IMR-90 (cell line): ENCODE data around the gene FKBP10. TPM values are rescaled to one million over a fixed set of nuclear protein-coding genes. Genes with fewer than 3 reads are reported as not detected.

Source experiments
- ATAC-seq: fragments of 200-7000 bp; cut with Tn5 transposase; 2 replicates; pipeline ENCODE4 v1.9.1; 2020; ENCODE audit warnings: low read depth, mild to moderate bottlenecking, moderate library complexity
- BruUV-seq: library from RNA; stranded (reverse); fragments of 400-500 nt; replicated peaks from 2 replicates; lab custom pipeline; 2021; lab: Mats Ljungman, UMichigan
- CTCF ChIA-PET: fragments of 300-600 bp; formaldehyde crosslinking; extraction: SDS; loops from one replicate; lab custom pipeline; 2021; ENCODE audit warnings: antibody characterized with exemption; lab: Yijun Ruan, JAX
- POLR2A ChIA-PET: fragments of 300-600 bp; sonication (Branson Sonifier 250); formaldehyde crosslinking; loops from one replicate; lab custom pipeline; 2022; ENCODE audit warnings: antibody characterized with exemption; ENCODE audit not compliant: unreplicated experiment; lab: Charles Lee
- DNase-seq: peaks from one replicate; pipeline ENCODE4 v3.0.0; 2013
- H2AFZ ChIP-seq: replicated peaks from 2 replicates; pipeline ENCODE3; 2013; ENCODE audit warnings: low read length, mild to moderate bottlenecking; ENCODE audit not compliant: poor library complexity
- H2AK5ac ChIP-seq: 2 replicates; pipeline ENCODE4 v1.6.1; 2013; ENCODE audit warnings: low read depth, low read length, inconsistent platforms
- H2AK9ac ChIP-seq: replicated peaks from 2 replicates; pipeline ENCODE3; 2013; ENCODE audit warnings: mild to moderate bottlenecking, low read depth, low read length, moderate library complexity; ENCODE audit not compliant: poor library complexity
- H2BK120ac ChIP-seq: 2 replicates; pipeline ENCODE4 v1.6.1; 2013; ENCODE audit warnings: low read depth, low read length, inconsistent platforms
- H2BK15ac ChIP-seq: 3 replicates; pipeline ENCODE4 v1.6.1; 2013; ENCODE audit warnings: low read depth, low read length, inconsistent platforms
- H2BK20ac ChIP-seq: 2 replicates; pipeline ENCODE4 v1.6.1; 2013; ENCODE audit warnings: low read depth, mild to moderate bottlenecking, inconsistent platforms, low read length, moderate library complexity
- H2BK5ac ChIP-seq: 2 replicates; pipeline ENCODE4 v1.6.1; 2013; ENCODE audit warnings: mild to moderate bottlenecking, low read depth, low read length, inconsistent platforms; ENCODE audit not compliant: poor library complexity, severe bottlenecking
- H3K14ac ChIP-seq: replicated peaks from 2 replicates; pipeline ENCODE4 v1.6.1; 2013; ENCODE audit warnings: low read depth, low read length, inconsistent platforms
- H3K18ac ChIP-seq: 2 replicates; pipeline ENCODE4 v1.6.1; 2013; ENCODE audit warnings: low read depth, low read length, control low read depth
- H3K23ac ChIP-seq: 2 replicates; pipeline ENCODE4 v1.6.1; 2013; ENCODE audit warnings: low read depth, low read length, inconsistent platforms
- H3K27ac ChIP-seq: 2 replicates; pipeline ENCODE4 v1.5.1; 2013; ENCODE audit warnings: mild to moderate bottlenecking, control low read depth, low read length; ENCODE audit not compliant: insufficient read depth
- H3K27me3 ChIP-seq: 2 replicates; pipeline ENCODE4 v1.6.1; 2013; ENCODE audit warnings: low read length; ENCODE audit not compliant: control insufficient read depth, insufficient read depth
- H3K36me3 ChIP-seq: 2 replicates; pipeline ENCODE4 v1.6.1; 2013; ENCODE audit warnings: low read length, mixed read lengths; ENCODE audit not compliant: control insufficient read depth, insufficient read depth
- H3K4ac ChIP-seq: 2 replicates; pipeline ENCODE4 v1.6.1; 2013; ENCODE audit warnings: low read depth, low read length, inconsistent platforms
- H3K4me1 ChIP-seq: 2 replicates; pipeline ENCODE4 v1.6.1; 2013; ENCODE audit warnings: low read length, mixed read lengths; ENCODE audit not compliant: control insufficient read depth, insufficient read depth
- H3K4me2 ChIP-seq: 2 replicates; pipeline ENCODE4 v1.6.1; 2013; ENCODE audit warnings: low read depth, mild to moderate bottlenecking, control low read depth, low read length, moderate library complexity
- H3K4me3 ChIP-seq: 2 replicates; pipeline ENCODE4 v1.5.1; 2013; ENCODE audit warnings: low read depth, mild to moderate bottlenecking, control low read depth, low read length, moderate library complexity; ENCODE audit not compliant: insufficient read depth
- H3K56ac ChIP-seq: 2 replicates; pipeline ENCODE4 v1.6.1; 2013; ENCODE audit warnings: low read length, inconsistent platforms; ENCODE audit not compliant: insufficient read depth; ENCODE audit errors: extremely low read depth
- H3K79me1 ChIP-seq, 2 experiments: 2 replicates each; pipeline ENCODE4 v1.6.1; 2013; ENCODE audit warnings: low read length in 2 of 2, inconsistent platforms in 1 of 2, low read depth in 1 of 2
- H3K9ac ChIP-seq: 2 replicates; pipeline ENCODE4 v1.6.1; 2013; ENCODE audit warnings: low read depth, low read length, control low read depth
- H3K9me1 ChIP-seq: 2 replicates; pipeline ENCODE4 v1.6.1; 2013; ENCODE audit warnings: low read length, inconsistent platforms; ENCODE audit not compliant: insufficient read depth
- H3K9me3 ChIP-seq: 2 replicates; pipeline ENCODE4 v1.6.1; 2013; ENCODE audit warnings: low read length; ENCODE audit not compliant: control insufficient read depth, insufficient read depth
- H4K20me1 ChIP-seq: 2 replicates; pipeline ENCODE4 v1.6.1; 2013; ENCODE audit warnings: low read length, inconsistent platforms; ENCODE audit not compliant: insufficient read depth
- H4K5ac ChIP-seq: 2 replicates; pipeline ENCODE4 v1.6.1; 2013; ENCODE audit warnings: mild to moderate bottlenecking, low read depth, low read length, control low read depth
- H4K8ac ChIP-seq, 2 experiments: 2 replicates each; pipeline ENCODE4 v1.6.1; 2013; ENCODE audit warnings: low read depth in 2 of 2, low read length in 2 of 2, control low read depth in 1 of 2, inconsistent platforms in 1 of 2
- H4K91ac ChIP-seq: 2 replicates; pipeline ENCODE4 v1.6.1; 2013; ENCODE audit warnings: low read depth, low read length, inconsistent platforms; ENCODE audit not compliant: insufficient read depth
- BHLHE40 ChIP-seq: fragments of 150-350 bp; IDR thresholded peaks from 2 replicates; pipeline ENCODE4 v1.6.1; 2016; ENCODE audit warnings: mild to moderate bottlenecking, low read depth, low read length
- CHD1 ChIP-seq: IDR thresholded peaks from 2 replicates; pipeline ENCODE4 v1.6.1; 2012; ENCODE audit warnings: low read depth, low read length, improper control_type of control experiment
- CTCF ChIP-seq: conservative IDR thresholded peaks from 2 replicates; pipeline ENCODE4 v1.5.1; 2012; ENCODE audit warnings: mild to moderate bottlenecking, low read depth, low read length, improper control_type of control experiment
- MAFK ChIP-seq: IDR thresholded peaks from 2 replicates; pipeline ENCODE4 v1.6.1; 2012; ENCODE audit warnings: low read depth, low read length, improper control_type of control experiment
- MAZ ChIP-seq: IDR thresholded peaks from 2 replicates; pipeline ENCODE4 v1.6.1; 2012; ENCODE audit warnings: low read depth, mild to moderate bottlenecking, low read length, improper control_type of control experiment, moderate library complexity, borderline replicate concordance
- MXI1 ChIP-seq: IDR thresholded peaks from 2 replicates; pipeline ENCODE4 v1.6.1; 2012; ENCODE audit warnings: low read depth, mild to moderate bottlenecking, low read length, moderate library complexity, borderline replicate concordance
- NFE2L2 ChIP-seq: fragments of 150-350 bp; IDR thresholded peaks from 2 replicates; pipeline ENCODE4 v1.6.1; 2016; ENCODE audit warnings: low read depth, mild to moderate bottlenecking, low read length
- POLR2A ChIP-seq: IDR thresholded peaks from 2 replicates; pipeline ENCODE4 v1.6.1; 2012; ENCODE audit warnings: mild to moderate bottlenecking, low read depth, low read length
- RAD21 ChIP-seq: IDR thresholded peaks from 2 replicates; pipeline ENCODE4 v1.6.1; 2012; ENCODE audit warnings: low read length, improper control_type of control experiment
- RCOR1 ChIP-seq: IDR thresholded peaks from 2 replicates; pipeline ENCODE4 v1.6.1; 2012; ENCODE audit warnings: mild to moderate bottlenecking, low read length, improper control_type of control experiment; ENCODE audit not compliant: insufficient replicate concordance
- RFX5 ChIP-seq: IDR thresholded peaks from 2 replicates; pipeline ENCODE4 v1.8.0; 2012; ENCODE audit warnings: low read depth, mild to moderate bottlenecking, low read length, moderate library complexity
- SMC3 ChIP-seq: fragments of 150-350 bp; IDR thresholded peaks from 2 replicates; pipeline ENCODE4 v1.6.1; 2016; ENCODE audit warnings: low read depth, mild to moderate bottlenecking, antibody characterized with exemption, low read length, moderate library complexity
- USF2 ChIP-seq: fragments of 150-350 bp; IDR thresholded peaks from 2 replicates; pipeline ENCODE4 v1.6.1; 2017; ENCODE audit warnings: mild to moderate bottlenecking, antibody characterized with exemption, low read length, low read depth
- WGBS, 2 experiments: methylation state at CpG; one replicate each; pipeline versions ENCODE4 v1.1.5 to v1.1.7; 2013; ENCODE audit warnings: missing lambda C conversion rate in 2 of 2; ENCODE audit not compliant: insufficient read length in 1 of 2; ENCODE audit errors: extremely low coverage in 2 of 2; 5-methylcytosine and 5-hydroxymethylcytosine counted together
- dilution Hi-C: fragments of 300-500 bp; cut with HindIII; formaldehyde crosslinking; loops from one replicate; pipeline ENCODE4 v1.14.3; 2018; ENCODE audit warnings: low sequenced_read_pairs; ENCODE audit not compliant: unreplicated experiment
- in situ Hi-C: fragments of 300-500 bp; cut with MboI; formaldehyde crosslinking; loops from 3 replicates; pipeline ENCODE4 v1.14.3; 2019; ENCODE audit warnings: low sequenced_read_pairs, inconsistent platforms, mixed read lengths
- intact Hi-C: fragments of 100-400 bp; cut with micrococcal nuclease; formaldehyde crosslinking; loops from 2 replicates; pipeline ENCODE4 v1.10.0; 2022
- polyA plus RNA-seq, 3 experiments: library from polyadenylated mRNA; depleted of rRNA; stranded (reverse); fragments of >200 nt; gene quantifications; 2 replicates each; pipeline ENCODE4 v1.2.3, GENCODE V29; 2012; ENCODE audit warnings: low replicate concordance in 1 of 3
- total RNA-seq: library from RNA; depleted of rRNA; stranded (reverse); fragments of >200 nt; gene quantifications from 2 replicates; pipeline ENCODE4 v1.2.3, GENCODE V29; 2012

FKBP10 gene
- total and polyA plus RNA-seq, 2 of the 4 experiments (the other 2 are of a cell fraction), result 170 to 984 TPM

GRCh38 chr17:41777574-41778188 is 35.1 kb upstream of the FKBP10 start (continued):
- no peak for TF ChIP-seq USF2
- TF ChIP-seq POLR2A, result peak; percentile 49; the same call in 1 of the 2 replicates

- CTCF ChIA-PET, result no interaction called here
- TF ChIP-seq SMC3, result no peak
- no peak for TF ChIP-seq POLR2A
- no peak for TF ChIP-seq RFX5
- no peak for TF ChIP-seq MXI1
- no peak for TF ChIP-seq RAD21
- no peak for TF ChIP-seq NFE2L2
- no peak for TF ChIP-seq CTCF
- no peak for TF ChIP-seq RCOR1
- TF ChIP-seq CHD1, result no peak
- TF ChIP-seq MAZ, result no peak
- TF ChIP-seq MAFK, result no peak
- no peak for TF ChIP-seq BHLHE40
- no peak for TF ChIP-seq USF2
Observed at GRCh38 chr17:41779954-41780353, 32.9 kb upstream of the FKBP10 start.

More at GRCh38 chr17:41779954-41780353, 32.9 kb upstream of the FKBP10 start:
- Histone ChIP-seq H3K4ac (0 out of 2 replicates have a peak overlapping the region, but pooled peaks have one; percentile 20), H3K27me3 (no peaks in the 10 kb centered on the region), H4K20me1 (peaks cover 38% of the 10 kb centered on the region), H3K4me1 (peaks cover 32% of the 10 kb centered on the region), H2BK5ac (no peak overlapping the region), H3K9ac (no peak overlapping the region), H3K9me1 (peaks cover 16% of the 10 kb centered on the region), H2BK120ac (no peak overlapping the region), H3K14ac (no peak overlapping the region), H2BK20ac (no peak overlapping the region), H2AK5ac (peak overlapping the region; percentile 49; the same call in 1 of the 2 replicates), H2AK9ac (no peak overlapping the region), H3K9me3 (no peaks in the 10 kb centered on the region), H3K4me3 (no peak overlapping the region), H2AFZ (no peak overlapping the region), H4K5ac (no peak overlapping the region), H3K36me3 (peaks cover 7% of the 10 kb centered on the region; the same call in 1 of the 2 replicates), H4K91ac (no peak overlapping the region), H3K79me1 (peaks cover 8 to 69% of the 10 kb centered on the region in 2 experiments; a peak in 2 of 4 replicates), H3K4me2 (no peak overlapping the region), H4K8ac (no peak overlapping the region), H3K18ac (no peak overlapping the region), H3K56ac (no peak overlapping the region), H3K27ac (no peak overlapping the region), H2BK15ac (no peak overlapping the region), H3K23ac (no peak overlapping the region)
- no peak for ATAC-seq
- POLR2A ChIA-PET, result no interaction called here
- no TSS peak for BruUV-seq
- DNase-seq, result no peak
- in situ Hi-C loops, result no loop called here
- dilution Hi-C loops, result no loop called here
- WGBS, 2 experiments, result 100% methylated on average over 1 of the region's 1 CpG; no CpG with 5 or more reads in 1 of the 2 experiments
- intact Hi-C loops, result no loop called here
